CD4-positive, alpha-beta T cell (primary cell): ENCODE measurements around the gene COBL. TPM values are rescaled to one million over a fixed set of nuclear protein-coding genes. Genes with fewer than 3 reads are reported as not detected.

Experiments used
- ATAC-seq: fragments of 200-7000 bp; cut with Tn5 transposase; one replicate; pipeline ENCODE4 v1.10.0; 2022; ENCODE audit warnings: mild to moderate bottlenecking; ENCODE audit not compliant: poor library complexity
- CTCF ChIA-PET: fragments of 350-600 bp; sonication (Branson Sonifier 250); formaldehyde crosslinking; loops from one replicate; lab custom pipeline; 2021; ENCODE audit warnings: antibody characterized with exemption, inconsistent platforms; lab: Charles Lee
- POLR2A ChIA-PET: fragments of 350-600 bp; sonication (Branson Sonifier 250); formaldehyde crosslinking; loops from one replicate; lab custom pipeline; 2021; ENCODE audit warnings: antibody characterized with exemption, inconsistent platforms; lab: Charles Lee
- DNase-seq, 14 experiments: peaks; one replicate each; pipeline ENCODE4 v3.0.0-alpha.2; 2013 to 2020; ENCODE audit warnings: mixed read lengths in 2 of 14
- H3K27ac ChIP-seq, 2 donors: one replicate each; pipeline versions ENCODE4 v1.5.1 to v1.7.0; 2013; ENCODE audit warnings: low read length in 2 of 2, low read depth in 1 of 2, mild to moderate bottlenecking in 1 of 2
- H3K27me3 ChIP-seq, 2 experiments: 1 replicate in 1 of 2; 2 replicates in 1 of 2; pipeline versions ENCODE4 v1.6.1 to v1.7.0; 2013; ENCODE audit warnings: low read length in 2 of 2, control low read depth in 1 of 2, mild to moderate bottlenecking in 1 of 2, moderate library complexity in 1 of 2; ENCODE audit not compliant: insufficient read depth in 2 of 2, control insufficient read depth in 1 of 2
- H3K36me3 ChIP-seq: one replicate; pipeline ENCODE4 v1.6.1; 2013; ENCODE audit warnings: low read length, control low read depth; ENCODE audit not compliant: insufficient read depth
- H3K4me1 ChIP-seq: one replicate; pipeline ENCODE4 v1.6.1; 2013; ENCODE audit warnings: low read length, control low read depth; ENCODE audit not compliant: insufficient read depth
- H3K4me3 ChIP-seq: one replicate; pipeline ENCODE4 v1.5.1; 2013; ENCODE audit warnings: mild to moderate bottlenecking, low read length, moderate library complexity
- H3K9me3 ChIP-seq, 2 experiments: 1 replicate in 1 of 2; 2 replicates in 1 of 2; pipeline versions ENCODE4 v1.6.1 to v1.7.0; 2013; ENCODE audit warnings: low read length in 2 of 2, mild to moderate bottlenecking in 2 of 2, control low read depth in 1 of 2, moderate library complexity in 1 of 2; ENCODE audit not compliant: control insufficient read depth in 1 of 2, insufficient read depth in 1 of 2
- H3K27ac Mint-ChIP-seq: one replicate; pipeline ENCODE4 v1.8.0; 2020; ENCODE audit warnings: mixed read lengths
- H3K27me3 Mint-ChIP-seq: one replicate; pipeline ENCODE4 v1.8.0; 2021; ENCODE audit warnings: mixed read lengths
- H3K36me3 Mint-ChIP-seq: one replicate; pipeline ENCODE4 v1.8.0; 2021; ENCODE audit warnings: low read depth, mixed read lengths
- H3K4me1 Mint-ChIP-seq: one replicate; pipeline ENCODE4 v1.8.0; 2021; ENCODE audit warnings: low read depth, mixed read lengths
- H3K4me3 Mint-ChIP-seq: one replicate; pipeline ENCODE4 v1.8.0; 2020; ENCODE audit warnings: mild to moderate bottlenecking, mixed read lengths
- H3K9me3 Mint-ChIP-seq: one replicate; pipeline ENCODE4 v1.8.0; 2020; ENCODE audit warnings: mixed read lengths
- CTCF ChIP-seq: fragments of 200-600 bp; IDR thresholded peaks from one replicate; pipeline ENCODE4 v1.8.0; 2022; ENCODE audit warnings: antibody characterized with exemption, mild to moderate bottlenecking
- intact Hi-C, 2 experiments: fragments of 100-400 bp; cut with DNase I in 1 of 2; cut with micrococcal nuclease in 1 of 2; formaldehyde crosslinking; loops; one replicate each; pipeline versions ENCODE4 v1.15.1 to v1.9.0; 2023 to 2025; cut with DNase I, micrococcal nuclease
- total RNA-seq, 174 experiments: library from RNA in 2 of 174; stranded (reverse) in 2 of 174; gene quantifications; one replicate each; pipeline ENCODE4 v1.2.3 and lab custom pipeline; 2021 to 2026

The COBL gene
- total RNA-seq, 2 experiments from 2014 or later, result not detected

GRCh38 chr7:51141451-51142003, 175.1 kb downstream of the COBL start:
- Histone ChIP-seq H3K36me3 (no peaks in the 10 kb centered on the region), H3K9me3 (peaks cover 0 to 3% of the 10 kb centered on the region in 2 experiments), H3K27ac (no peak overlapping the region), H3K27me3 (no peaks in the 10 kb centered on the region), H3K4me1 (no peaks in the 10 kb centered on the region), H3K4me3 (no peak overlapping the region)
- peaks cover 14% of the 10 kb centered on the region for H3K4me1 Mint-ChIP-seq
- intact Hi-C loops, result loop anchor here (5.0 kb wide), 2 partner anchors 444 to 674 kb away; no protein-coding TSS in a partner anchor
- DNase-seq (peak in 3 of 14 experiments; percentile 10 to 42 (median 38)), ATAC-seq (peak; percentile 43)
- H3K36me3 Mint-ChIP-seq, result no peaks in the 10 kb centered on the region
- POLR2A ChIA-PET, result interaction anchor here (0.6 kb wide), 1 partner anchor 401 kb away, joined by 4 read pairs; no protein-coding TSS in a partner anchor
- TF ChIP-seq CTCF, result no peak
- H3K27ac Mint-ChIP-seq, result no peak overlapping the region
- no peaks in the 10 kb centered on the region for H3K27me3 Mint-ChIP-seq
- no peaks in the 10 kb centered on the region for H3K9me3 Mint-ChIP-seq
- CTCF ChIA-PET, result interaction anchor here (0.7 to 1.7 kb wide), 5 partner anchors 10 to 1049 kb away, joined by 3 to 4 read pairs (median 3); no protein-coding TSS in a partner anchor
- no peak overlapping the region for H3K4me3 Mint-ChIP-seq

- ChIA-PET CTCF (interaction anchor here (0.8 to 1.6 kb wide), 3 partner anchors 21 to 1048 kb away, joined by 3 read pairs; no protein-coding TSS in a partner anchor), POLR2A (interaction anchor here (0.6 kb wide), 1 partner anchor 400 kb away, joined by 4 read pairs; no protein-coding TSS in a partner anchor)
- no peak overlapping the region for H3K27ac ChIP-seq
- Mint-ChIP-seq H3K27me3 (no peaks in the 10 kb centered on the region), H3K4me1 (peaks cover 14% of the 10 kb centered on the region), H3K4me3 (no peak overlapping the region), H3K27ac (no peak overlapping the region), H3K9me3 (no peaks in the 10 kb centered on the region), H3K36me3 (no peaks in the 10 kb centered on the region)
- TF ChIP-seq CTCF, result no peak
- ATAC-seq, result no peak
- no peaks in the 10 kb centered on the region for H3K36me3 ChIP-seq
- DNase-seq, result no peak
- H3K27me3 ChIP-seq, result no peaks in the 10 kb centered on the region
- H3K4me3 ChIP-seq, result no peak overlapping the region
- intact Hi-C loops, result loop anchor here (5.0 kb wide), 2 partner anchors 443 to 673 kb away; no protein-coding TSS in a partner anchor
- no peaks in the 10 kb centered on the region for H3K4me1 ChIP-seq
- H3K9me3 ChIP-seq, result no peaks in the 10 kb centered on the region
Observed at GRCh38 chr7:51140199-51141164, 176.1 kb downstream of the COBL start.

GRCh38 chr7:51139796-51140195, 176.8 kb downstream of the COBL start:
- intact Hi-C loops, result loop anchor here (5.0 kb wide), 2 partner anchors 442 to 672 kb away; no protein-coding TSS in a partner anchor
- H3K4me1 Mint-ChIP-seq, result peaks cover 14% of the 10 kb centered on the region
- H3K4me3 ChIP-seq, result no peak overlapping the region
- no peak overlapping the region for H3K4me3 Mint-ChIP-seq
- H3K9me3 ChIP-seq, result no peaks in the 10 kb centered on the region
- no peaks in the 10 kb centered on the region for H3K36me3 ChIP-seq
- H3K27me3 ChIP-seq, result no peaks in the 10 kb centered on the region
- no peak for ATAC-seq
- H3K27ac ChIP-seq, result no peak overlapping the region
- no peak for TF ChIP-seq CTCF
- no peak overlapping the region for H3K27ac Mint-ChIP-seq
- POLR2A ChIA-PET, result no interaction called here
- H3K27me3 Mint-ChIP-seq, result no peaks in the 10 kb centered on the region
- no peaks in the 10 kb centered on the region for H3K36me3 Mint-ChIP-seq
- no peaks in the 10 kb centered on the region for H3K9me3 Mint-ChIP-seq
- no peak for DNase-seq
- H3K4me1 ChIP-seq, result no peaks in the 10 kb centered on the region
- CTCF ChIA-PET, result interaction anchor here (1.6 kb wide), 1 partner anchor 21 kb away, joined by 3 read pairs; no protein-coding TSS in a partner anchor
